ENCODE data around the gene UGT1A8.

Gene UGT1A8

DNA sequence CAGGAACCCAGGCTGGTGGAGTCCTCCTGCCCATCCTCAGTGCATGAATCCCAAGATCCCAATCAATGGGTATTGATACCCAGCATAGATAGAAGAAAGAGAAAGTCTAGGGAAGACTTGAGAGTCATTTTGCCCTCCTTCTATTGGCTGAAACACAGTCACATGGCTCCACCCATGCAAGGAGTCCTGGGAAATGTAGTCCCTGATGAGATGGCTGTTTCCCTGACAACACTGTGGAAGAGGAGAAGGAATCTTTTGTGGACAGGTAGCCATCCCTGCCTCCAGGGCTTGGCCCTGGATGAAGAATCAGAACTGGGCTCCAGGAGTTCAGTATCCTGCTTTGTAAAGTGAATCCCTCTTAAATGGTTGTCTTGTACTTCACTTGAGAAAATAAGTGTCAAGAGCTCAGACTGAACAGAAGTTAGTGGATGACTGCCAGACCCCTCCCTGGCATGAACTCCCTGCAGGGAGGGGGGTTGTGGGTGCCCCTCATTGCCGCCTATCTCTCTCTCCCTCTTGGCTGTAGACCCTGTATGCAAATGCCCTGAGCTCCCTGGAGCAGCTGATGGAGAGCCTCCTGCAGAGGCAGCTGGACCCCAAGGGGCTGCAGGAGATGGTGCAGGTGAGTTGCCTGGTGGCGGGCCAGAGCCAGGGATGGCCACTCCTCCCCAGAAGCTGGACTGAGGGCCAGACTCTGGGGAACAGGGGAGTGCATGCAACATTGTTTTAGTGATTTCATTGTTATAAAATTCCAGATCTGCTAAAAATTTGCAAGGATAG is 196.8 kb downstream of the UGT1A8 start:
- DNase-seq (ENCODE audit: low spot score) = no peak
- TF ChIP-seq CTCF (IDR thresholded peaks at IDR 0.05; ENCODE audit: extremely low read depth, missing control alignments) = no peak

GRCh38 chr2:233815861-233816260 is 198.4 kb downstream of the UGT1A8 start:
- TF ChIP-seq CTCF (IDR thresholded peaks at IDR 0.05; ENCODE audit: extremely low read depth, missing control alignments) = no peak
- no peak for DNase-seq (ENCODE audit: low spot score)

DNA sequence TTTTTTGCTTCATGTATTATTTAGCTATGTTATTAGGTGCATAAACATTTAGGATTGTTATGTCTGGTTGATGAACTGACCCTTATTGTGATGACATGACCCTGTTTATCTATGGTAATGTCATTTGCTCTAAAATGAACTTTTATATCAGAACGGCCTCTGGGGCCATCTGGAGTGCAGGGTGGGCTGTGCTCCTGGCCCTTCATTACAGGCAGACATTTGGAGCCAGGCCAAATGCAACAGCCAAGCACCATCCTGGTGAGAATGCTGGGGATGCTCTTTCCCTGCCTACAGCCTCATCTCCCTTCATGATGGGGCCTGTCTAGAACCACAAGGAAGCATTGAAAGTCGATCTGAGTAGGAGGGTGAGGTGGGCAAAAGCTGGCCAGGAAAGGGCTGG is 198.9 kb downstream of the UGT1A8 start:
- DNase-seq (ENCODE audit: low spot score) = no peak
- no peak for TF ChIP-seq CTCF (IDR thresholded peaks at IDR 0.05; ENCODE audit: extremely low read depth, missing control alignments)

GRCh38 chr2:233816771-233817170 is 199.3 kb downstream of the UGT1A8 start:
- TF ChIP-seq CTCF (IDR thresholded peaks at IDR 0.05; ENCODE audit: extremely low read depth, missing control alignments) = no peak
- no peak for DNase-seq (ENCODE audit: low spot score)

GRCh38 chr2:233817361-233817911 is 200.0 kb downstream of the UGT1A8 start:
- DNase-seq (ENCODE audit: low spot score) = no peak
- no peak for TF ChIP-seq CTCF (IDR thresholded peaks at IDR 0.05; ENCODE audit: extremely low read depth, missing control alignments)

GRCh38 chr2:233817995-233818638 is 200.7 kb downstream of the UGT1A8 start:
- no peak for TF ChIP-seq CTCF (IDR thresholded peaks at IDR 0.05; ENCODE audit: extremely low read depth, missing control alignments)
- DNase-seq (ENCODE audit: low spot score) = no peak
